PFSK-1 (cell line): Measurements from ENCODE around the gene UCKL1.

Experiments used
- FOXP2 ChIP-seq: optimal IDR thresholded peaks from 2 replicates; pipeline ENCODE3; 2011; ENCODE audit warnings: borderline replicate concordance, control low read depth, inconsistent platforms; ENCODE audit not compliant: insufficient read depth; ENCODE audit errors: extremely low read length, extremely low read depth
- POLR2AphosphoS5 ChIP-seq: IDR thresholded peaks from 2 replicates; pipeline ENCODE4 v1.6.1; 2012; ENCODE audit warnings: low read depth, mild to moderate bottlenecking, control low read depth, low read length, moderate library complexity
- SIN3A ChIP-seq: IDR thresholded peaks from 2 replicates; pipeline ENCODE4 v1.6.1; 2012; ENCODE audit warnings: mild to moderate bottlenecking, low read length, moderate library complexity, borderline replicate concordance; ENCODE audit not compliant: insufficient read depth
- TAF1 ChIP-seq: IDR thresholded peaks from 2 replicates; pipeline ENCODE4 v1.6.1; 2012; ENCODE audit warnings: low read length, control low read depth, borderline replicate concordance; ENCODE audit not compliant: insufficient read depth
- TF ChIP-seq, protein P1 (sequence below), 2 experiments: IDR thresholded peaks; 2 replicates each; pipeline versions ENCODE4 v1.6.1 to v1.8.0; 2011 to 2012; ENCODE audit warnings: low read depth in 2 of 2, low read length in 2 of 2, control low read depth in 1 of 2, inconsistent platforms in 1 of 2, mild to moderate bottlenecking in 1 of 2, moderate library complexity in 1 of 2; ENCODE audit not compliant: insufficient read depth in 1 of 2

The UCKL1 gene

DNA sequence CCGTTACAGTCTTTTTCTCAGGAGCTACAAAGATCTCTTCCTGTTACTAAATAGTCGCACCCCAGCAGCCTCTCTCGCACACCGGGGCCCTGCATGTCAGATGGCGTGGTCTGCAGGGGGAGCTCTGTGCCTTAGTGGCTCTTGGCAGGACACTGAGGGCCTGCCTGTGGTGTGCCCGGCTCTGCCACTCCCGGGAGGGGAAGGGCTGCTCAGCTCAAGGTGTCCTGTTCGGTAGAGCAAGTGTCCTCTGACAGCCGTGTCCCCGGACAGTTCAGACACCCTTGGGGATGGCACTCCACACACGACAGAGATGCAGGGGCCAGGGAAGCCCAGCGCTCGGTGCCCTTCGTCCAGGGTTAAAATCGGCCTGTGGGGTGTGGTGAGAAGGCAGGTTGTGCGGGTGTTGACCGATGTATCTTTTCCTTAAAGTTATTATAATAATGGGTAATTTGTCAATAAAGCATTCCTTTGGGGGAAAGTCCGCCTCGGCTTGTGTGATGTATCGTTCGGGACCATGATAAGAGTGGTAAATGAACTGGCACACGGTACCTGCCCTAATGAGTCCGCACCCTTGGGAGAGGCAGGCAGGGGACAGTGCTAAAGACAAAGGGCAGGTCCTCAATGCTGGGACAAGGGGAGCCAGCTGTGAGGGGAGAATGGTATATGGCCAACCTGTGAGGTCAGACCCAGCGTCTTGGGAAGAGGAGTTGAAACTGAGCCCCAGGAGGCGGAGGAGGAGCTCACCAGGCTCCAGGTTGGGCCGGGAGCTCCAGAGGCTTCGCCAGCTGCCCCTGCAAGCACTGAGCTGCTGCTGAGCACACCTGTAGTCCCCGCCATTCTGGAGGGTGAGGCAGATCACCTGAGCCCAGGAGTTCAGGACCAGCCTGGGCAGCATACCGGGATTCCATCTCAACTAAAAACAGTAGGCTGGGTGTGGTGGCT lies 64.9 kb downstream of the UCKL1 start:
- no peak for TF ChIP-seq POLR2AphosphoS5
- TF ChIP-seq, protein P1, sequence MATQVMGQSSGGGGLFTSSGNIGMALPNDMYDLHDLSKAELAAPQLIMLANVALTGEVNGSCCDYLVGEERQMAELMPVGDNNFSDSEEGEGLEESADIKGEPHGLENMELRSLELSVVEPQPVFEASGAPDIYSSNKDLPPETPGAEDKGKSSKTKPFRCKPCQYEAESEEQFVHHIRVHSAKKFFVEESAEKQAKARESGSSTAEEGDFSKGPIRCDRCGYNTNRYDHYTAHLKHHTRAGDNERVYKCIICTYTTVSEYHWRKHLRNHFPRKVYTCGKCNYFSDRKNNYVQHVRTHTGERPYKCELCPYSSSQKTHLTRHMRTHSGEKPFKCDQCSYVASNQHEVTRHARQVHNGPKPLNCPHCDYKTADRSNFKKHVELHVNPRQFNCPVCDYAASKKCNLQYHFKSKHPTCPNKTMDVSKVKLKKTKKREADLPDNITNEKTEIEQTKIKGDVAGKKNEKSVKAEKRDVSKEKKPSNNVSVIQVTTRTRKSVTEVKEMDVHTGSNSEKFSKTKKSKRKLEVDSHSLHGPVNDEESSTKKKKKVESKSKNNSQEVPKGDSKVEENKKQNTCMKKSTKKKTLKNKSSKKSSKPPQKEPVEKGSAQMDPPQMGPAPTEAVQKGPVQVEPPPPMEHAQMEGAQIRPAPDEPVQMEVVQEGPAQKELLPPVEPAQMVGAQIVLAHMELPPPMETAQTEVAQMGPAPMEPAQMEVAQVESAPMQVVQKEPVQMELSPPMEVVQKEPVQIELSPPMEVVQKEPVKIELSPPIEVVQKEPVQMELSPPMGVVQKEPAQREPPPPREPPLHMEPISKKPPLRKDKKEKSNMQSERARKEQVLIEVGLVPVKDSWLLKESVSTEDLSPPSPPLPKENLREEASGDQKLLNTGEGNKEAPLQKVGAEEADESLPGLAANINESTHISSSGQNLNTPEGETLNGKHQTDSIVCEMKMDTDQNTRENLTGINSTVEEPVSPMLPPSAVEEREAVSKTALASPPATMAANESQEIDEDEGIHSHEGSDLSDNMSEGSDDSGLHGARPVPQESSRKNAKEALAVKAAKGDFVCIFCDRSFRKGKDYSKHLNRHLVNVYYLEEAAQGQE (IDR thresholded peaks at IDR 0.05; ENCODE audit: insufficient read depth in 1 of 2, low read depth in 2 of 2, low read length in 2 of 2): no peak
- TF ChIP-seq TAF1: no peak
- no peak for TF ChIP-seq SIN3A
- no peak for TF ChIP-seq FOXP2

DNA sequence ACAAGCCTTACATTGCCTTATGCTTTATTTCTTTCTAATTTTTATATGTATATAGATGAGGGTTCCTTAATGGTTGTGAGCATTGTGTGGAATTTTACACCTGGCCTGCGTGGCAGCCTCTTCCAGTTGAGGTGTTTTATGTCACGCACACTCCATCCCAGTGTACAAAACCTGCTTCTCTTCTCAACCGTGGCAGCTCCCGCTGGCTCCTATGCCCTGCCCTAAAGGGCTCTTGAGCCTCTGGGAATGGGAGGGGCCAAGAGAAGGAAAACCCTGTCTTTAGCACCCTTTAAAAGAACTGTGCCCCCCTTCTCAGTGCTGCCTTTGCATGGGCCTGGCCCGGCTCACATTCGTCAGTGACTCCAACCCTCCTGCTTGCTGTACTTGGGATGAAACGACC lies 65.6 kb downstream of the UCKL1 start:
- TF ChIP-seq POLR2AphosphoS5 (no peak), SIN3A (no peak), FOXP2 (no peak), TAF1 (no peak)
- TF ChIP-seq, protein P1 (IDR thresholded peaks at IDR 0.05; ENCODE audit: insufficient read depth in 1 of 2, low read depth in 2 of 2, low read length in 2 of 2): no peak

DNA sequence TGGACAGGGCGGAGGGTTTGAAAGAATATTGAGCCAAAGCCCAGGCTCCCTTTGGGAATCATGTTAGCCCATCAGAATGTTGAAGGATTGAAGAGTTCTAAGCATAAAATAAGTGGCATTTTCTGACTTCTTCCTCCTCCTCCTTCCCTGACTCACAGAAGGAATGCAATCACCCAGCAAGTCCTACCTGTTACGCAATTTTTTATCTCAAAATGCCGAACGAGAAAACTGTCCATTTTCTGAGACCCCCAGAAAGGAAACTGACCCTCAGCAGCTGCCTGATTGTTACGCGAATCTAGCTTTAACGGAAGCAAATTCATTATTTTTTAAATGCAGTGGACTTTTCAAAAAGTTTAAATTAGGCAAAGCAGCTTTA lies 66.0 kb downstream of the UCKL1 start:
- no peak for TF ChIP-seq FOXP2
- no peak for TF ChIP-seq POLR2AphosphoS5
- TF ChIP-seq, protein P1 (IDR thresholded peaks at IDR 0.05; ENCODE audit: insufficient read depth in 1 of 2, low read depth in 2 of 2, low read length in 2 of 2): no peak
- TF ChIP-seq SIN3A: no peak
- TF ChIP-seq TAF1: no peak
